Neural progenitor cell (in vitro differentiated cells): Measurements from ENCODE around the gene VPS8.

Experiments
- CTCF ChIP-seq: fragments of 200-600 bp; sonication (generic); IDR thresholded peaks from 2 replicates; pipeline ENCODE4 v1.5.1; 2017; ENCODE audit warnings: antibody characterized with exemption, mild to moderate bottlenecking
- EZH2phosphoT487 ChIP-seq: fragments of 200-600 bp; sonication (generic); IDR thresholded peaks from 2 replicates; pipeline ENCODE4 v1.6.1; 2017; ENCODE audit warnings: antibody characterized with exemption

GRCh38 chr3:184811999-184812661, at the start of gene VPS8:
- TF ChIP-seq EZH2phosphoT487 (no peak), CTCF (peak; percentile 70)
